ENCODE results near the gene ROBO2. TPM values are rescaled to one million over a fixed set of nuclear protein-coding genes. Genes with fewer than 3 reads are reported as not detected.

Gene ROBO2
- total RNA-seq, 6 experiments from 2014 or later: 0.09 to 0.36 (median 0.20) TPM

DNA sequence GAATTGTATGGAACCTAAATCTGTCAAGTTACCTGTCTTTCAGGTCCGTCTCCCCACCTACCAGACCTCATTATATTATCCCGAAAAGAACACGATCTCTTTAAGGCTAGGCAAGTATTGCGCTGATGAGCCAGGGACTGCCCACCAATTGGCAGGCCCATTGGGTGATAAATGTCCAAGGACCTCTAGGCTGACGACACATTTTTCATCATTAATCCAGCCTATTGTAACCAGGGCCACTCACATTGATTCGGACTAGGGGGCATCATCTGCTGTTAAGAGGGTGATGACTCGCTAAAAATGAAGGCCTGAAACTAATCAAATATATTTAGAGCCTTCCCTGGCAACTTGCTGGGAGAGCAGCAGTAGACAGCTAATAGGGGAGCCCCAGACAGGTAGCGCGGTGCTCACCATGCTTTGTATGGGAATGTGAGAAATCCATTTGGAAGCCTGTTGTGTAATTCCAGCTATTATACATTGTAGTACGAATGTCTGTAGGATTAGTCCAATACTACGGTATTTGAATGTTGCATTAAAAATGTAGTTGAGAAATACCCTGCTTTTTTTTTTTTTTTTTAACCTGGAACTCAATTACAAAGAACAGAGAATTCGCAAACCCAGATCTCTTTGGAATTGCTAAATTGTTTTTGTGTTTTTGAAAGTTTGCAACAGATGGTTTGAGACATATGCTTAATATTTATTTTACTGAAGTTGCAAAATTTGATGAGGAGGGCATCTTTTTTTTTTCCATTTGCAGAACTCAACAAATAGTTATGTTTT is 156.1 kb downstream of the ROBO2 start:
- Mint-ChIP-seq H3K27me3 (ENCODE audit: insufficient read depth) (no peaks in the 10 kb centered on the region), H3K27ac (no peak overlapping the region), H3K36me3 (ENCODE audit: low read depth) (no peaks in the 10 kb centered on the region), H3K4me1 (ENCODE audit: low read depth) (no peaks in the 10 kb centered on the region), H3K4me3 (no peak overlapping the region), H3K9me3 (peaks cover 28% of the 10 kb centered on the region)
- TF ChIP-seq, protein P1, sequence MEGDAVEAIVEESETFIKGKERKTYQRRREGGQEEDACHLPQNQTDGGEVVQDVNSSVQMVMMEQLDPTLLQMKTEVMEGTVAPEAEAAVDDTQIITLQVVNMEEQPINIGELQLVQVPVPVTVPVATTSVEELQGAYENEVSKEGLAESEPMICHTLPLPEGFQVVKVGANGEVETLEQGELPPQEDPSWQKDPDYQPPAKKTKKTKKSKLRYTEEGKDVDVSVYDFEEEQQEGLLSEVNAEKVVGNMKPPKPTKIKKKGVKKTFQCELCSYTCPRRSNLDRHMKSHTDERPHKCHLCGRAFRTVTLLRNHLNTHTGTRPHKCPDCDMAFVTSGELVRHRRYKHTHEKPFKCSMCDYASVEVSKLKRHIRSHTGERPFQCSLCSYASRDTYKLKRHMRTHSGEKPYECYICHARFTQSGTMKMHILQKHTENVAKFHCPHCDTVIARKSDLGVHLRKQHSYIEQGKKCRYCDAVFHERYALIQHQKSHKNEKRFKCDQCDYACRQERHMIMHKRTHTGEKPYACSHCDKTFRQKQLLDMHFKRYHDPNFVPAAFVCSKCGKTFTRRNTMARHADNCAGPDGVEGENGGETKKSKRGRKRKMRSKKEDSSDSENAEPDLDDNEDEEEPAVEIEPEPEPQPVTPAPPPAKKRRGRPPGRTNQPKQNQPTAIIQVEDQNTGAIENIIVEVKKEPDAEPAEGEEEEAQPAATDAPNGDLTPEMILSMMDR (IDR thresholded peaks at IDR 0.05): no peak
- DNase-seq: no peak

DNA sequence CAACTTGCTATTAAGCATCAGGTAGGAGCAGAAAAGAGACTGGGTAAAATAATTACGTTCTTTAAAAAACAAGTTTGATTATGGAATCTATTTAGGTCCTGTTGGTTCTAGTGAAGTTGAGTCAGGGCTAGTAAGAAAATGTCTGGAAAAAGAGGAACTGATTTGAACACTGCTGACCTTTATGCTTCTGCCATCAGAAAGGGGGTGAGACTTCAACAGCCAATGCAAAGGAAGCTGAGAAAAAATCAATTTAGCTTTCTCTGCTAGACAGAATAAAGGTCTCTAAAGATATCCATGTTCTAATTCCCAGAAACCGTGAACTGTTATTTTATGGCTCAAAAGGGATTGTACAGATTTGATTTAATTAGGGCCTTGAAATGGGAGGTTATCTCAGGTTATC is 157.5 kb downstream of the ROBO2 start:
- TF ChIP-seq, protein P1 (IDR thresholded peaks at IDR 0.05): no peak
- no peak for DNase-seq
- Mint-ChIP-seq H3K36me3 (ENCODE audit: low read depth) (no peaks in the 10 kb centered on the region), H3K4me3 (no peak overlapping the region), H3K27ac (no peak overlapping the region), H3K27me3 (ENCODE audit: insufficient read depth) (no peaks in the 10 kb centered on the region), H3K9me3 (peaks cover 28% of the 10 kb centered on the region), H3K4me1 (ENCODE audit: low read depth) (no peaks in the 10 kb centered on the region)

DNA sequence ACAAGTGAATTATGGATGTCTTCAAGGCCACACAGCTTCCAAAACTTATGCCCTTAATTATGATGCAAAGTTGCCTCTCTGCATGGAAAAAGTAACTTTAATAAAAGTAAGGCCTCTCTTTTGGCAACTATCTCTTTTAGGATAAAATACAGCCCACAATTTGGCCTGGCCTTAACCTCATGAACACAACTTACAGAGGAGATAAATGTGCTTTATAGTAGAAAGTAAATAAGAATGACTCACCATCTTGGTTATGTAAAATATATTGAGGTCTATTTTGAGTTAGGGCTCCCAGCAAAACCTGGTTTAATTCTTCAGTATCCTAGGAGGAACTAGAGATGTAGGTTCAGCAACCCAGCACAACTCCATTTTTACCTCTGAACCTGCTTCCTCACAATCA is 164.0 kb downstream of the ROBO2 start:
- H3K9me3 Mint-ChIP-seq: peaks cover 15% of the 10 kb centered on the region
- no peak overlapping the region for H3K4me3 Mint-ChIP-seq
- H3K4me1 Mint-ChIP-seq (ENCODE audit: low read depth): no peaks in the 10 kb centered on the region
- no peak for DNase-seq
- H3K27me3 Mint-ChIP-seq (ENCODE audit: insufficient read depth): no peaks in the 10 kb centered on the region
- TF ChIP-seq, protein P1 (IDR thresholded peaks at IDR 0.05): no peak
- no peak overlapping the region for H3K27ac Mint-ChIP-seq
- no peaks in the 10 kb centered on the region for H3K36me3 Mint-ChIP-seq (ENCODE audit: low read depth)

DNA sequence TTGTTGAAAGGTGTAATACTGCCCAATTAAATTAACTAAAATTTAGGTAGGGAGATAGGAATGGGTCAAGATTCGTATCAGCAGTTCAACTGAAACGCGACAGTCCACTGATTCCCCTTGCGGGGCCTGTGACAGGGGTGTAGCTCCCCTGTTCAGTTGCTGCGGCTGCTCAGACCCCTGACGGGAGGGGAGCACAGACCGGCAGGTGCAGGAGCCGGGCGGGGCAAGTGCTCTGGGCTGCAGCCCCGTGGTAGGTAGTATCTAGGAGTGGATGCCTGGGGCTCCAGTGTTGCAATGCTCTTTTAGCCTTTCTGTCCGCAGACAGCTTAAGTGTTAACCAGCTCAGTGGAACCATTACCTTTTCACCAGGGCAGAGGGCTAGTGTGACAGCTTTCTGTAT is 164.9 kb downstream of the ROBO2 start:
- TF ChIP-seq, protein P1 (IDR thresholded peaks at IDR 0.05): no peak
- H3K36me3 Mint-ChIP-seq (ENCODE audit: low read depth): no peaks in the 10 kb centered on the region
- peaks cover 9% of the 10 kb centered on the region; the same call in 1 of the 2 replicates for H3K9me3 Mint-ChIP-seq
- DNase-seq: no peak
- H3K4me3 Mint-ChIP-seq: no peak overlapping the region
- no peaks in the 10 kb centered on the region for H3K27me3 Mint-ChIP-seq (ENCODE audit: insufficient read depth)
- no peaks in the 10 kb centered on the region for H3K4me1 Mint-ChIP-seq (ENCODE audit: low read depth)
- no peak overlapping the region for H3K27ac Mint-ChIP-seq

DNA sequence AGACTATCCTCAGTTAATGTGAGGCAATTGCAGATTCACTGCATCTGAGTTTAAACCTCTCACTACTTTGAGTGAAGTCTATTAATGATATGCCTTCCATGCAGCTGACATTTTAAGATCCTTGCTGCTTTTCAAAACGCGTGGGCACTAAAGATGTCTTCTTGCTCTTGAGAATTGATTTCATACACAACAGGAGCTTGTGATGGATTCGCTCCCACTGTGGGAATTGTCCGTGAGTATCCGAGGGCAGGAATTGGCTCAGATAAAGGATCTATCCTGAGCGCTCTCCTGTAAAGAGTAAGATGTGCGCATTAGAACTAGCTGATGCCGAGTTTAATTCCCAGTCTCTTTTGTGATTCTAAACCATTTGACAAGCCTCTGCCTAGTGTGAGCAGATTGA is 167.9 kb downstream of the ROBO2 start:
- no peak overlapping the region for H3K27ac Mint-ChIP-seq
- DNase-seq: no peak
- H3K4me3 Mint-ChIP-seq: no peak overlapping the region
- TF ChIP-seq, protein P1 (IDR thresholded peaks at IDR 0.05): no peak
- H3K9me3 Mint-ChIP-seq: peaks cover 20% of the 10 kb centered on the region
- no peaks in the 10 kb centered on the region for H3K36me3 Mint-ChIP-seq (ENCODE audit: low read depth)
- H3K27me3 Mint-ChIP-seq (ENCODE audit: insufficient read depth): no peaks in the 10 kb centered on the region
- no peaks in the 10 kb centered on the region for H3K4me1 Mint-ChIP-seq (ENCODE audit: low read depth)

All from HFFc6 (cell line).